KMS-11 (cell line): Measurements from ENCODE around the gene PTGIR.
A peak's percentile ranks its signal among the peaks of the same experiment; 100 is the strongest.

Source experiments
- H2AFZ ChIP-seq: fragments of 200-600 bp; sonication (generic); 2 replicates; pipeline ENCODE4 v1.6.1; 2016; ENCODE audit warnings: antibody characterized with exemption, mixed run types, low read depth
- H3K27ac ChIP-seq: fragments of 200-600 bp; sonication (generic); 2 replicates; pipeline ENCODE4 v1.6.1; 2016; ENCODE audit warnings: mild to moderate bottlenecking, mixed run types
- H3K27me3 ChIP-seq: fragments of 200-600 bp; sonication (generic); 2 replicates; pipeline ENCODE4 v1.6.1; 2017; ENCODE audit warnings: mild to moderate bottlenecking, low read depth, mixed run types, moderate library complexity; ENCODE audit not compliant: insufficient read depth
- H3K36me3 ChIP-seq: fragments of 200-600 bp; sonication (generic); 2 replicates; pipeline ENCODE4 v1.6.1; 2017; ENCODE audit warnings: mild to moderate bottlenecking, mixed run types; ENCODE audit not compliant: insufficient read depth
- H3K4me1 ChIP-seq: fragments of 200-600 bp; sonication (generic); 2 replicates; pipeline ENCODE4 v1.6.1; 2016; ENCODE audit warnings: mild to moderate bottlenecking, low read depth, mixed run types; ENCODE audit not compliant: poor library complexity, severe bottlenecking
- H3K4me2 ChIP-seq: fragments of 200-600 bp; sonication (generic); 2 replicates; pipeline ENCODE4 v1.7.0; 2016; ENCODE audit warnings: mild to moderate bottlenecking, mixed run types
- H3K4me3 ChIP-seq: fragments of 200-600 bp; sonication (generic); IDR thresholded peaks from 2 replicates; pipeline ENCODE4 v1.6.1; 2017; ENCODE audit warnings: low read depth, low read length, mixed read lengths; ENCODE audit not compliant: insufficient read depth
- H3K79me2 ChIP-seq: fragments of 200-600 bp; sonication (generic); 2 replicates; pipeline ENCODE4 v1.6.1; 2016; ENCODE audit warnings: low read depth, mixed run types; ENCODE audit not compliant: insufficient read depth
- H3K9ac ChIP-seq: fragments of 200-600 bp; sonication (generic); 2 replicates; pipeline ENCODE4 v1.6.1; 2016; ENCODE audit warnings: mild to moderate bottlenecking, mixed run types
- H4K20me1 ChIP-seq: fragments of 200-600 bp; sonication (generic); 2 replicates; pipeline ENCODE4 v1.6.1; 2016; ENCODE audit warnings: mild to moderate bottlenecking, mixed run types; ENCODE audit not compliant: insufficient read depth
- TF ChIP-seq, protein P1 (sequence below): fragments of 200-600 bp; sonication (generic); conservative IDR thresholded peaks from 2 replicates; pipeline ENCODE4 v1.6.1; 2017; ENCODE audit warnings: low read depth, mild to moderate bottlenecking, antibody characterized with exemption, low read length, moderate library complexity, mixed read lengths

PTGIR gene

DNA sequence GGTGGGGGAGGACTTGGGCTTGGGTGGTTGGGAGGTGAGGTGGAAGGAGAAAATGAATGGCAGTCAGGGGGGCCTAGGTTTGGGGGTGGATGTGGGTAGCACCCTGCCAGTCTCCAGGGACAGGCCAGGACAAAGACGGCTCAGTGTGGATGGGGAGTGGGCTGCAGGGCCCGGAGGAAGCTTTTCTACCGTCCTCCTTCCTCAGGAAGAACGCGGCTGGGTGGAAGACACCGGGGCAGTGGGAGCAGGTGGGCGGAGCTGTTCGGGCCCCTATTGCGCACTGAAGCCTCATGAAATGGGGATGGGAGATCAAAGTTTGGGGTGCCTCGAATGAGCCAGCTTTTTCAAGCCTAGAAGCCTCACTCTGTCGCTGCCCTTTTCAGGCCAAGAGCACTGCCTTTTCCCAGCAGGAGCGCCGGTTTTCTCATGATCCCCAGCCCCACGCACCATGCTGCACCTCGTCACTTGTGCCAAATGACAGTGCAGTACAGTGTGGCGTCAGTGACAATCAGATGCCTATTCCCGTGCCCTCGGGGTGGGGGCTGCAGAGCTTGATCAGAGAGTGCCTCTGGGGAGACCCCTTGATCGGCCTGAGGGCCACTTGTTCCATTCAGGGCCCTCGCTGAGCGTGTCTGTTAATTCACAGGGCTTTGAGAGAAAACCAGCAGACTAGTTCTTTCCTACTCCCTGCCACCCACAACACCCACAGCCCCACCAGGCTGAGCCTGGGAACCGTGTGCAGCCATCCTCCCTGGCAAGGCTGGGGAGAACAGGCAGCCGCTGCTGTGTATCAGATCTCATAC is 22.3 kb downstream of the PTGIR start:
- Histone ChIP-seq H3K27ac (peak overlapping the region; percentile 17; the same call in 1 of the 2 replicates), H4K20me1 (peaks cover 4% of the 10 kb centered on the region; the same call in 1 of the 2 replicates), H3K27me3 (no peaks in the 10 kb centered on the region), H3K36me3 (no peaks in the 10 kb centered on the region), H2AFZ (no peak overlapping the region), H3K4me1 (peaks cover 21% of the 10 kb centered on the region), H3K9ac (peak overlapping the region; percentile 80; the same call in 1 of the 2 replicates), H3K4me3 (no peak overlapping the region), H3K4me2 (peak overlapping the region; percentile 99), H3K79me2 (peaks cover 32% of the 10 kb centered on the region; the same call in 1 of the 2 replicates)
- TF ChIP-seq, protein P1, sequence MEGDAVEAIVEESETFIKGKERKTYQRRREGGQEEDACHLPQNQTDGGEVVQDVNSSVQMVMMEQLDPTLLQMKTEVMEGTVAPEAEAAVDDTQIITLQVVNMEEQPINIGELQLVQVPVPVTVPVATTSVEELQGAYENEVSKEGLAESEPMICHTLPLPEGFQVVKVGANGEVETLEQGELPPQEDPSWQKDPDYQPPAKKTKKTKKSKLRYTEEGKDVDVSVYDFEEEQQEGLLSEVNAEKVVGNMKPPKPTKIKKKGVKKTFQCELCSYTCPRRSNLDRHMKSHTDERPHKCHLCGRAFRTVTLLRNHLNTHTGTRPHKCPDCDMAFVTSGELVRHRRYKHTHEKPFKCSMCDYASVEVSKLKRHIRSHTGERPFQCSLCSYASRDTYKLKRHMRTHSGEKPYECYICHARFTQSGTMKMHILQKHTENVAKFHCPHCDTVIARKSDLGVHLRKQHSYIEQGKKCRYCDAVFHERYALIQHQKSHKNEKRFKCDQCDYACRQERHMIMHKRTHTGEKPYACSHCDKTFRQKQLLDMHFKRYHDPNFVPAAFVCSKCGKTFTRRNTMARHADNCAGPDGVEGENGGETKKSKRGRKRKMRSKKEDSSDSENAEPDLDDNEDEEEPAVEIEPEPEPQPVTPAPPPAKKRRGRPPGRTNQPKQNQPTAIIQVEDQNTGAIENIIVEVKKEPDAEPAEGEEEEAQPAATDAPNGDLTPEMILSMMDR = no peak

DNA sequence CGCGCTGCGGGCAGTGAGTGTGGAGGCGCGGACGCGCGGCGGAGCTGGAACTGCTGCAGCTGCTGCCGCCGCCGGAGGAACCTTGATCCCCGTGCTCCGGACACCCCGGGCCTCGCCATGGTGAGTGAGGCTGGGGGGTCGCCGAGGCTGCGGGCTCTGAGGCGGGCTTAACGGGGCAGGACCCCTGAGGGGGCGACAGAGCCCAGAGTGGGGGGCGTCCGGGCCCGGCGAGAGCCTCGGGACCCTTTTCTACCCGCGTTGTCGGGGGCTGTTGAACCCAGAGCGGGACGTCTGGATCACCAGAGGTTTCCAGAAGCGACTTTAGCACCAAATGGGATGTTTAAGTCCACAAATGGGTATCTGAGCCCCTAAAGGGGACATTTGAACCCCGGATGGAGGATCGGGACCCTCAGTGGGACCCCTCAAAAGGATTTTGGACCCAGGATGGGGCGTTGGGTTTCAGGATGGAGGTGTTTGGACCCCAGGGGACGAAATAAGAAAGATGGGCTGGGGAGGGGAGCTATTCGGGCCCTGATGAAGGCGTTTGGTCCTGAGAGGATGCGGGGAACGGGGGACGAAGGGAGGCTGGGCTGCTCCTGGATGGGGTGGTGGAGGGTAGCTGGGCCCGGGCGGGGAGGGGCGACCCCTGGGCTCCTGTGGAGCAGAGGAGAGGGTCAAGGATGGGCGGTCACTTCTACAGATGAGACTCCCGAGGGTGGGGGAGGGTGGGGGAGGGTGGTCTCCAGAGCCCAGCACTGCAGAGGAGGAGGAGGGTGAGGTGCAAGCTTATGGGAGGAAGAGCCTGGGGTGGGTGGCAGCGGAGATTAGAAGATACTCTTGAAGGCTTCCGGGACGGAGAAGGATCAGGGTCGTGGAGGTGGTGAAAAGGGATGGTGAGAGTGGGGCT is 23.3 kb downstream of the PTGIR start, which contains the start of gene CALM3:
Gene CALM3, plus strand, starts transcription at position 13 of the 907 bp plus-strand sequence. Its CDS starts 105 bp downstream, at position 118.
- peak within 1 kb of the TSS; percentile 98 for H3K27ac ChIP-seq
- peaks cover 32% of the 10 kb centered on the region; the same call in 1 of the 2 replicates for H3K79me2 ChIP-seq
- peak within 1 kb of the TSS; percentile 99 for H3K9ac ChIP-seq
- H2AFZ ChIP-seq = peak within 1 kb of the TSS; percentile 87
- H4K20me1 ChIP-seq = peaks cover 4% of the 10 kb centered on the region; the same call in 1 of the 2 replicates
- no peaks in the 10 kb centered on the region for H3K27me3 ChIP-seq
- H3K4me3 ChIP-seq = no peak within 1 kb of the TSS
- H3K4me1 ChIP-seq = peaks cover 21% of the 10 kb centered on the region
- H3K36me3 ChIP-seq = no peaks in the 10 kb centered on the region
- TF ChIP-seq, protein P1 = no peak
- H3K4me2 ChIP-seq = peak within 1 kb of the TSS; percentile 99

DNA sequence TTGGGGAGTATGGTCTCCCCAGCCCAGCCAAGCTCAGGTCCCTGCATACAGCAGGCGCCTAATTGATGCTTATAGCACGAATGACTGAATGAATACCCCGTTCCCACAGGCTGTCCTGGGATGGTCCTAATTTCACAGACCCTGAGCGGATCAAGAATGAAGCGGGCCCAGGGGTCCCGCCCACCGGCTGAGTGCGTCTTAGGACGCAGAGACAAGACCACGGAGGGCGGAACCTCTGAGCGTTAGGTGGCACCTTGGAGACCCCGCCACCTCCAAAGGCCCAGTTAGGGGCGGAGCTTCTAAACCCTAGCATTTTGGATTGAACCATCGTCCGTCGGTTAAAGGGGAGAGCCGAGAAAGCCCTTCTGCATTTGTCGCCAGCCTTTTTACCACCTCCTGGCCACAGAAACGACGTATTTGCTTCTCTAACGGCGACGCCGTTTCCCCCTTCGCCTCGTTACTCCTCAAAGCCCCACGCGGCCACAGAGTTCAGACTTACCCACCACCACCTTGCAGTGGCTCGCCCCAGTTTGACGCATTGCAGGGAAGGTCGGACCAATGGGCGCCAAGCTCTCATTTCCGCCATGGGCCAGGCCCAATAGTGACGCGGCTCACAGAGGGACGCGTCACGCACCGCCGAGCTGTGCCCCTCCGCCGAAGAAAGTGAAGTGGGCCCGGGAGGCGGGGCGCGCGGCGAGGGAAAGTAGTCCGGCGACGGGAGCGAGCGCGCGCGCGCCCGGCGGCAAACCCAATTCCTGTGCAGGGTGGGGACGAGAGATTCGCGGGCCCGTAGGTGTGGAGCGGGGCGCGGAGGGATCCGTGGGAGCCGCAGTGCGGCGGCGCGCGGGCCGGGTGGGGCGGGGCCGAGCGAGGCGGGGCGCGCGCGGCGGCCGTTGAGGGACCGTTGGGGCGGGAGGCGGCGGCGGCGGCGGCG is 24.2 kb downstream of the PTGIR start:
- Histone ChIP-seq H3K4me2 (peak overlapping the region; percentile 30), H3K4me3 (no peak overlapping the region), H3K36me3 (no peaks in the 10 kb centered on the region), H3K27ac (peak overlapping the region; percentile 98), H3K4me1 (peaks cover 21% of the 10 kb centered on the region), H2AFZ (peak overlapping the region; percentile 86), H3K27me3 (no peaks in the 10 kb centered on the region), H3K79me2 (peaks cover 32% of the 10 kb centered on the region; the same call in 1 of the 2 replicates), H4K20me1 (peaks cover 4% of the 10 kb centered on the region; the same call in 1 of the 2 replicates), H3K9ac (peak overlapping the region; percentile 99)
- TF ChIP-seq, protein P1 = no peak
